IPS DF 6.9 (cell line): ENCODE measurements around the gene MSGN1.

Experiments
- DNase-seq: peaks from one replicate; pipeline ENCODE4 v3.0.0-alpha.2; 2013; ENCODE audit warnings: low read depth, low spot score
- H3K27ac ChIP-seq: one replicate; pipeline ENCODE4 v1.5.1; 2013; ENCODE audit warnings: low read length, control low read depth
- H3K27me3 ChIP-seq: 2 replicates; pipeline ENCODE4 v1.6.1; 2013; ENCODE audit warnings: mild to moderate bottlenecking, low read length; ENCODE audit not compliant: control insufficient read depth, insufficient read depth
- H3K36me3 ChIP-seq: 2 replicates; pipeline ENCODE4 v1.6.1; 2013; ENCODE audit warnings: low read length; ENCODE audit not compliant: control insufficient read depth, insufficient read depth
- H3K4me1 ChIP-seq: 2 replicates; pipeline ENCODE4 v1.6.1; 2013; ENCODE audit warnings: low read length; ENCODE audit not compliant: control insufficient read depth, insufficient read depth
- H3K4me3 ChIP-seq: 2 replicates; pipeline ENCODE4 v1.5.1; 2013; ENCODE audit warnings: mild to moderate bottlenecking, low read length
- H3K9me3 ChIP-seq: 2 replicates; pipeline ENCODE4 v1.6.1; 2013; ENCODE audit warnings: low read length, inconsistent platforms; ENCODE audit not compliant: control insufficient read depth, insufficient read depth
- WGBS: extraction: QIAGEN DNeasy Blood & Tissue Kit; methylation state at CpG from one replicate; pipeline ENCODE4 v1.1.7; 2013; ENCODE audit warnings: mixed read lengths, missing lambda C conversion rate; ENCODE audit not compliant: insufficient read length, insufficient coverage; 5-methylcytosine and 5-hydroxymethylcytosine counted together

MSGN1 gene

DNA sequence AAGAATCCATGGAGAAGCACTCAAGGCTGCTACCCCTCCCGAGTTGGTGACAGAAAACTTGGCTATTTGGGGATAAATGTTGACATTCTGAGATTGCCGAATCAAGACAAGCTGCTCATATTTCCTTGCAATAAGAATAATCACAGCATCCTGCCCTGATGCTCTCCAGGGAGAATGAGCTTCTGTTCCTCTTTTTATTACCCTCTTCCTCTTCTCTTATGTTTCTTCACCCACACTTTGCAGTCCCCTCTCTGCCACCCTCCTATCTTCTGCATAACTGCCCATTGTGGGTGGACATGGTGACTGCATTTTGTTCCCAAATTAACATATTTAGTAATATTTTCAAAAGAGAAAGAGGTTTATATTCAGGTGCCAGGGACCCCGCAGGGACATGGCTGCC lies 11.9 kb upstream of the MSGN1 start:
- no peaks in the 10 kb centered on the region for H3K4me1 ChIP-seq
- WGBS = no CpG with 5 or more reads among the region's 3 CpGs
- no peak overlapping the region for H3K4me3 ChIP-seq
- no peak overlapping the region for H3K27ac ChIP-seq
- H3K36me3 ChIP-seq = no peaks in the 10 kb centered on the region
- DNase-seq = no peak
- H3K27me3 ChIP-seq = no peaks in the 10 kb centered on the region
- H3K9me3 ChIP-seq = no peaks in the 10 kb centered on the region

DNA sequence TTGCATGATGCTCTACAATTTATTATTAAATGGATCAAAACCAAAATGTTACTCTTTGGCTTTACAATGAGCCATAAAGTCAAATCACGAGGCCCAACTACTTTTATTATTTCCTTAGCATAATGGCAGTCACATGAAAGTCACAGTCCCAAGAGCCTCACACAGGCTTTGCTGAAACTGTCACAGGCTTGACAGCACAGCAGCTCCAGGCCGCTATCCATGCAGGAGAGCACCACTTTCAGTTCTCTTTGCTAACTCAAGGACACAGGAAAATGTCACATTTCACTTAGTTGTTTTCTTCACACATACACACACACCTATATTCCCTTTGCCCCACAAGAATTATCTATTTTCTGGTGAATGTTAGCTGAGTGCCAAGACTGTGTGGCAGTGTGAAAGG lies 11.1 kb upstream of the MSGN1 start:
- no CpG with 5 or more reads among the region's 2 CpGs for WGBS
- DNase-seq = no peak
- Histone ChIP-seq H3K4me3 (no peak overlapping the region), H3K4me1 (no peaks in the 10 kb centered on the region), H3K36me3 (no peaks in the 10 kb centered on the region), H3K9me3 (no peaks in the 10 kb centered on the region), H3K27ac (no peak overlapping the region), H3K27me3 (no peaks in the 10 kb centered on the region)

DNA sequence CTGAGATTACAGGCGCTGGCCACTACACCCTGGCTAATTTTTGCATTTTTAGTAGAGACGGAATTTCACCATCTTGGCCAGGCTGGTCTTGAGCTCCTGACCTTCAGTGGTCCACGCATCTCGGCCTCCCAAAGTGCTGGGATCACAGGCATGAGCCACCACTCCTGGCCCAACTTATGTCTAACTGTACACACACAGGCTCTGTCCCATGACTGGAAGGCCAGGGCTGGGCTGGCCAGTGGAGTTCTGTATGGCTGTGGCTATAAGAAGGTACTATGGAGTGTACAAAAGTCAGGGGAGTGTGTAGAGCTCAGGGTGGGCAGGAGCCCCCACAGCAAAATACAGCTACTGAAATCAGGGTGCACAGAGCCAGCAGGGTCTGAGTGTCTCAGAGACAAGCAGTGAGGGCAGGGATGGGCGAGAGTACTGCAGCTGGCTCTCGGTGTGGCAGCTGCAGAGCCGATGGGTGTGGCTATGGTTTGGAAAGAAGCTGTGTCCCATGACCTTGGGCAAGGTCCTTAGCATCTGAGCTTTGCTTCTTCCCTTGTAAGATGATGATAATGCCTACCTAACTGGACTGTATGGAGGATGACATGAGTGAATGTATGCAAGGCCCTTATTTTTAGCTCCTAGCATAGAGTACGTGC lies 10.4 kb upstream of the MSGN1 start:
- whole genome bisulfite sequencing = no CpG with 5 or more reads among the region's 8 CpGs
- H3K27ac ChIP-seq = no peak overlapping the region
- H3K36me3 ChIP-seq = no peaks in the 10 kb centered on the region
- H3K27me3 ChIP-seq = no peaks in the 10 kb centered on the region
- no peaks in the 10 kb centered on the region for H3K9me3 ChIP-seq
- H3K4me3 ChIP-seq = no peak overlapping the region
- no peaks in the 10 kb centered on the region for H3K4me1 ChIP-seq
- no peak for DNase-seq

DNA sequence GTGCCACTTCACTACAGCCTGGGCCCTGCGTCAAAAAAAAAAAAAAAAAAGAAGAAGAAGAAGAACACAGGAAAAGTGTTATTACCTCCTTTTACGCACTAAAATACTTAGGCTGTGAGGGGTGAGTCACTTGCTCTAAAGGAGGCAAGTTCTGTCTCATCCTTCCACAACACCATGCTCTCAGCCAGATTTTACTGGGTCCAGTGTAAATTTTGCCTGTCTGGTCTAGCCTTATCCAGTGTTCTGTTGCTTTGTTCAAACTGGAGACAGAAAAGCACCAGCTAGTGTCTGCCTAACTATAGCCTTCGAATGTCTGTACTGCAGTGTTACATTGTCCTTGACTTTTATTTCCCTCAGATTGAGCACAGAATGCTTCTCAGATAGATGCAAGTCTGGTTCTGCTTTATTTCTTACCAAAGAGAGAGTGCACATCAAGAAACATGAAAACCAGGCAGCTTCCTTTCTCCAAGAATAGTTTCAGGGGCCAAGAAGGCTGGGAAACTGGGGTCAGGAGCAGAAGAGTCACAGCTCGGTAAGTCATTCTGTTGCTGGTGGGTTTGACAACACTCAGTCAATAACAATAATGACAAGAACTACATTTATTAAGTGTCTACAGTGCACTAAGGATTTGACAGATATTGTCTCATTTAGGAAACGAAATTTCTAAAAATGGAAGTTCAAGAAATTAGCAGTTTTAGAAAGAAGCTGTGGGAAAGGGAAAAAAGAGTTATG lies 3.1 kb upstream of the MSGN1 start:
- WGBS = no CpG with 5 or more reads among the region's 5 CpGs
- Histone ChIP-seq H3K4me3 (no peak overlapping the region), H3K4me1 (no peaks in the 10 kb centered on the region; the same call in 1 of the 2 replicates), H3K9me3 (no peaks in the 10 kb centered on the region), H3K27me3 (no peaks in the 10 kb centered on the region), H3K36me3 (no peaks in the 10 kb centered on the region), H3K27ac (no peak overlapping the region)
- no peak for DNase-seq

DNA sequence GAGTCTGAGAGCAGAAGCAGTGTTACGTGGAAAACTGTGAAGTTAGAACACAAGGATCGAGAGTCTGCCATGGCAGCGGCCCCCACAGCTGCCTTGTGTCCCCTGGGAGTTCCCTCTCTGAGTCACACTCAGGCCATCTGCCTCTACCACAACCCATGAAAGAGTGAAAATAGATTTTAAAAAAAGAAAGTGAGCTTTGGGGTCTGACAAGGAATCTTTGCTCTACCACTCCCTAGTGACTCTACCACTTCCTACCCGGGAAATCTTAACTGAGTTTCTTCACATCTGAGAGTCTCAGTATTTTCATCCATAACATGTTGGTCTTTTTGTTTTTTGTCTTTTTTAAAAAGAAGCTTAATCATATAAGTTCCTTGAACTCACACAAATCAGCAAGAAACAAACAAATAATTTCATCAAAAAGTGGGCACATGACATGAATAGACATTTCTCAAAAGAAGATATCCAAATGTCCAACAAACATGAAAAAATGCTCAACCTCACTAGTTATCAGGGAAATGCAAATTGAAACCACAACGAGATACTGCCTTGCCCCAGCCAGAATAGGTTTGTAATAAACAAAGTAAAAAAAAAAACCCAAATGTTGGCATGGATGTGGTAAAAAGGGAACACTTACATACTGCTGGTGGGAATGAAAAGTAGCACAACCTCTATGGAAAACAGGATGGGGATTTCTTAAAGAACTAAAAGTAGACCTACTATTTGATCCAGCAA lies 2.4 kb upstream of the MSGN1 start:
- Histone ChIP-seq H3K27ac (no peak overlapping the region), H3K4me3 (no peak overlapping the region), H3K36me3 (no peaks in the 10 kb centered on the region), H3K9me3 (no peaks in the 10 kb centered on the region), H3K27me3 (no peaks in the 10 kb centered on the region), H3K4me1 (no peaks in the 10 kb centered on the region; the same call in 1 of the 2 replicates)
- no CpG with 5 or more reads among the region's 5 CpGs for WGBS
- no peak for DNase-seq

DNA sequence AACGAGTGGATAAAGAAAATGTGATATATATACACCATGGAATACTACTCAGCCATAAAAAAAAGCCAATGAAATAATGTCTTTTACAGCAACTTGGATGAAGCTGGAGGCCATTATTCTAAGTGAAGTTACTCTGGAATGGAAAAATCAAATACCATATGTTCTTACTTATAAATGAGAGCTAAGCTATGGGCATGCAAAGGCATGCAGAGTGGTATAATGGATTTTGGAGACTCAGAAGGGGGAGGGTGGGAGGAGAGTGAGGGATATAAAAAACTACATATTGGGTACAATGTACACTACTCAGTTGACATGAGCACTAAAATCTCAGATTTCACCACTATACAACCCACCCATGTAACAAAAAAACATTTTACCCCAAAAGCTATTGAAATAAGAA lies 1.7 kb upstream of the MSGN1 start:
- Histone ChIP-seq H3K4me3 (no peak overlapping the region), H3K36me3 (no peaks in the 10 kb centered on the region), H3K27me3 (no peaks in the 10 kb centered on the region), H3K27ac (no peak overlapping the region), H3K4me1 (no peaks in the 10 kb centered on the region; the same call in 1 of the 2 replicates), H3K9me3 (no peaks in the 10 kb centered on the region)
- no CpG with 5 or more reads among the region's 1 CpG for WGBS
- no peak for DNase-seq

DNA sequence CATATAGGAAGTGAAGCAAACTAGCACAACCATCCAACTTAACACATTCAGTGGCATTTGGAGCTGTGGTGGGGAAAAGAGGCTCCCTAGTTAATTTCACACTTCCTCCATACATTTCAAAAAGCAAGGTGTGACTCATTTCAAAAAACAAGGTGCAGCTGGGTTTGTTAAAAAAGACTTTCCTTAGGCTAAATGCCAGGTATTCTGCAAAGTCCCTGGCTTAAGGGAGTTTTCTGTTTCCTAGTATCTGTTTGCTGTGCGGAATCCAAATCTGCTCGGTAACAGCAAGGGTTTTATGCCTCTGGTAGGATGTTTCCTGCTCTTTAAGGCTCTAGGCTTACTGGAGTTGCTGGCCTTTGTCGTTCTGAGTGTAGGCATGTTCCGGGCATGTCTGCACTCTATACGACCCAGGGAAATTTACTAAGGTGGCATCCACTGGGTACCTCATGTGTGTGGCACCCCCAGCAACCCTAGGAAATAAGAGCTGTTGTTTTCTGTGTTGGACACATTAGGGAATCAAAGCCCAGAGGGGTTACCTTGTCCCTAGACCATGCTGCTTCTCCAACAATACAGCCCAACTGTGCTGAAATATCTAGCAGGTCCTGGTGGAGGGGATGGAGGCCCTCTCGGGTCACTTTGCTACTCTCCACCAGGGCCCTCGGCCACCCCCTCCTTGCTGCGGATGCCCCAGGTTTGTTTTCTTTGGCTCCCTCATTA lies 634 bp upstream of the MSGN1 start:
- no peak overlapping the region for H3K4me3 ChIP-seq
- no peaks in the 10 kb centered on the region for H3K9me3 ChIP-seq
- no peaks in the 10 kb centered on the region for H3K27me3 ChIP-seq
- no peaks in the 10 kb centered on the region for H3K36me3 ChIP-seq
- DNase-seq = no peak
- WGBS = no CpG with 5 or more reads among the region's 8 CpGs
- no peak overlapping the region for H3K27ac ChIP-seq
- H3K4me1 ChIP-seq = no peaks in the 10 kb centered on the region; the same call in 1 of the 2 replicates

DNA sequence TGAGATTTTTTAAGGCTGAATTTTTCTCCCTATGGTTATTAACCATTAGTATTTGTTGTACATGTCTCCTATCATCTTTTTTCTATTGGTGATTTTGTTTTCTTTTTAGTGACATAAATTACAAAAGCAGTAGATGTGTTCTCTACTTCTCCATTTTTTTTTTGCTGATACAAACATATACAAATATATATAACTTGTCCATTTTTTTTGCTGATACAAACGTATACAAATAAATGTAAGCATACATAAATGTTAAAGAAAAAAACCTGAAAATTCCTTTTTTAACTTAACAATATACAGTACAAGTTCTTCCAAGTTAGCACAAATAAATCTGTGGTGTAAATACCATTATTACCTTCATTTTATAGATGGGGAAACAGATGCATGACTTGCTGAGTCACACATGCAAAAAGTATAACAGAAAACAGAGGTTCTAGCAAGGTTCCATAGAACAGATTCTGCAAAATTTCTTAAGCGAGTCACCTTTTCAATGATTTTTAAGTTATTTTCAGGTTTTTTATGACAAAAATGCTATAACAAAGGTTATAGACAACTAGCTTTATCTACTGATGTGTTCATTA lies 2.1 kb downstream of the MSGN1 start:
- no CpG with 5 or more reads among the region's 2 CpGs for WGBS
- no peaks in the 10 kb centered on the region for H3K36me3 ChIP-seq
- DNase-seq = no peak
- no peaks in the 10 kb centered on the region for H3K9me3 ChIP-seq
- no peaks in the 10 kb centered on the region for H3K27me3 ChIP-seq
- no peak overlapping the region for H3K4me3 ChIP-seq
- H3K27ac ChIP-seq = no peak overlapping the region
- H3K4me1 ChIP-seq = 0 out of 2 replicates have a peak, but pooled peaks cover 1% of the 10 kb centered on the region

DNA sequence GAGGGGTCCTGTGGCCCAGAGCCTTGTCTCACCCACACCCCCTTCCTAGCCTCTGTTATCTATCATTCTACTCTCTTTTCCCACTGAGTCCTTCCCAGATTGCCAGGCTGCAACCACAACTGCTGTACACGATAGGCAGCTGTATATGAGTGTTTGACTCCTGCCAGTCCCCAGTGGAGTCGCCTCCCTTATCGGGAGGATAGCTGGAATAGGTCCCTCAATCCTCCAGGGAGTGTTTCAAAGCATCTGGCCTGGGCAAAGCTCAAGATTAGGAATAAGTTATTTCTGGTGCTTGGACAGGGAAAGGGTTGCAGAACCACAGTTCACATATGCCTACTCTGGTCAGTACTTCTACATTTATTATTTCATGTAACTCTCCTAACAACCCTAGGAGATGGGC lies 4.8 kb downstream of the MSGN1 start:
- Histone ChIP-seq H3K4me1 (0 out of 2 replicates have a peak, but pooled peaks cover 1% of the 10 kb centered on the region), H3K27me3 (peaks cover 2% of the 10 kb centered on the region; the same call in 1 of the 2 replicates), H3K4me3 (no peak overlapping the region), H3K9me3 (no peaks in the 10 kb centered on the region), H3K36me3 (no peaks in the 10 kb centered on the region), H3K27ac (no peak overlapping the region)
- DNase-seq = no peak
- no CpG with 5 or more reads among the region's 3 CpGs for WGBS
